ENCODE measurements around the gene NAV2.

DNA sequence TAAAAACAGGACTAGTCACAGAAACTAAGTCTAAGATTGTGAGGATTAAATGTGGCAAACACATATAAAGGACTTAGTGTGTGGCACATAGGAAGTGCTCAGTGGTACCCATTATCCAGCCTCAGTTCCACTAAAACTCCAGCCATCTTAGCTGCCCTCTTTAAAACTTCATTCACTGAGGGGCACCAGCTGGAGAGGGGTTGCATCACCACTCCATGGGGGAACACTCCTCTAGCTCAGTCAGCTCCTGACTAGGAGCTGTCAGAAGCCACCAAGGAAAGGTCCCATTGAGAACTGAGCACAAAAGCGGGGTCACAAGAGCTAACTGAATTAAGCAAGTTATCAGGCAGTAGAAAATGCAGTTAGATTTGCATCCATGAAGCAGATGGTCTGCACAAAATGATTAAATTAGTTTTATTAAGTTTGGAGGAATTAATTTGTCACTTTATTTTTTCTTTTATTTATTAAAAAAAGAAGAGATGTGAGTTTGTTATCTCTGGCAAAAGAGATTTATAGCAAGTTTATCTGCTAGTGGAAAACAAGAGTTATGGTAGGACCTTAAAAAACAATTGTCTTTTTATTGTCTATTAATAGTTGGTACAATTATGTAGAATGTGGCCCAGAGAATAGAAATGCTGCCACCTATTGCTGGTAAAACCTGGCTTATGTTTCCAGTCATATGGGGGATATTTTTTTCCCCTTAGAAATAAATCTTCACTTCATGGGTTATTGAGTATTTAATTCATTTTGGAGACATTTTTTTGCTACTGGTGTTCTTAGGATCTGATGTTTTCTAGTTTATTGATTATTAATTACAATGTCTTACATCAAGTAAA lies 95.7 kb downstream of the NAV2 start:
- TF ChIP-seq CTCF (IDR thresholded peaks at IDR 0.05) (peak in 1 of 5 experiments; percentile 17), POLR2A (IDR thresholded peaks at IDR 0.05) (no peak)
